ENCODE results near the gene ENGASE.
A peak's percentile ranks its signal among the peaks of the same experiment; 100 is the strongest.

The ENGASE gene

DNA sequence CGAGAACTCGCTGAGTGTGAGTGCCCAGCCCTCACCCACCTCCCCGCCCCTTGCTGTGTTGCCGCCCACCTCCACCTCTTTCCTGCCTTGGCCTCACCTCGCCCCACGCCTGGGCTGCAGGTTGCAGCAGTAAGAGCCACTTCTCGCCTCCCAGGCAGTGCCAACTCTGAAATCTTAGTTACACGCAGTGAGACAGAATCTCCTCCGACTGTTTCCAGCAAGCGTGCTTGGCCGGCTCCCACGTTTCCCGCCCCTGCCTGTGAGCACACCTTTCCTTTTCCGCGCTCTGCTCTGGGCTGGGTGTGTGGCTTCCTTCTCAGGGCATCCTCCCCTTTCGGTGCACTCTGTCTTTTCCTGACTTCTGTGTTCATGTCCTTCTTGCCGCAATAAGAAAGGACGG lies 5.7 kb downstream of the ENGASE start:
- DNase-seq (ENCODE audit: low spot score): no peak
- in situ Hi-C loops (cut with MboI; ENCODE audit: low sequenced_read_pairs, unreplicated experiment): loop anchor here (10.0 kb wide), 1 partner anchor 314 kb away; no protein-coding TSS in a partner anchor
- TF ChIP-seq, protein P1, sequence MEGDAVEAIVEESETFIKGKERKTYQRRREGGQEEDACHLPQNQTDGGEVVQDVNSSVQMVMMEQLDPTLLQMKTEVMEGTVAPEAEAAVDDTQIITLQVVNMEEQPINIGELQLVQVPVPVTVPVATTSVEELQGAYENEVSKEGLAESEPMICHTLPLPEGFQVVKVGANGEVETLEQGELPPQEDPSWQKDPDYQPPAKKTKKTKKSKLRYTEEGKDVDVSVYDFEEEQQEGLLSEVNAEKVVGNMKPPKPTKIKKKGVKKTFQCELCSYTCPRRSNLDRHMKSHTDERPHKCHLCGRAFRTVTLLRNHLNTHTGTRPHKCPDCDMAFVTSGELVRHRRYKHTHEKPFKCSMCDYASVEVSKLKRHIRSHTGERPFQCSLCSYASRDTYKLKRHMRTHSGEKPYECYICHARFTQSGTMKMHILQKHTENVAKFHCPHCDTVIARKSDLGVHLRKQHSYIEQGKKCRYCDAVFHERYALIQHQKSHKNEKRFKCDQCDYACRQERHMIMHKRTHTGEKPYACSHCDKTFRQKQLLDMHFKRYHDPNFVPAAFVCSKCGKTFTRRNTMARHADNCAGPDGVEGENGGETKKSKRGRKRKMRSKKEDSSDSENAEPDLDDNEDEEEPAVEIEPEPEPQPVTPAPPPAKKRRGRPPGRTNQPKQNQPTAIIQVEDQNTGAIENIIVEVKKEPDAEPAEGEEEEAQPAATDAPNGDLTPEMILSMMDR (IDR thresholded peaks at IDR 0.05; ENCODE audit: borderline replicate concordance, control extremely low read depth, extremely low read depth, insufficient read depth, missing control alignments): no peak

DNA sequence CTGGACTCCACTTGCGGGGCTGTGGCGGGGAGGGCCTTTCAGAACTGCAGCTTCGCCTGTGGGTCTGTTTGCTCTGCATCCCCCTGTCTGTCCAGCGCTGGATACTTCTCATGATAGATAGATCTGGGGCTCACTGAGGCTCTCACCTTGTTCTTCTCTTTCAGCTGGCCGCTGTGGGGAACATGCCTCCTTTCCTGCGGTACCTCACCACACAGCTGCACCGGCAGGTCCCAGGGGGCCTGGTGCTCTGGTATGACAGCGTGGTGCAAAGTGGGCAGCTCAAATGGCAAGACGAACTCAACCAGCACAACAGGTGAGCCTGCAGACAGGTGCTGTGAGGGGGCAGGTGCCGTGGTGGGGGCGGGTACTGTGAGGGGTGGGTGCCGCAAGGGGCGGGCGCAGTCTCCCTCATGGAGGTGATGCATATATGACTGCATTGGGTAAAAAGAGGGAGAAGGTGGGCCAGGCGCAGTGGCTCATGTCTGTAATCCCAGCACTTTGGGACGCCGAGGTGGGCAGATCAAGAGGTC lies 6.2 kb downstream of the ENGASE start:
- no peak for DNase-seq (ENCODE audit: low spot score)
- in situ Hi-C loops (cut with MboI; ENCODE audit: low sequenced_read_pairs, unreplicated experiment): loop anchor here (10.0 kb wide), 1 partner anchor 314 kb away; no protein-coding TSS in a partner anchor
- TF ChIP-seq, protein P1 (IDR thresholded peaks at IDR 0.05; ENCODE audit: borderline replicate concordance, control extremely low read depth, extremely low read depth, insufficient read depth, missing control alignments): no peak

DNA sequence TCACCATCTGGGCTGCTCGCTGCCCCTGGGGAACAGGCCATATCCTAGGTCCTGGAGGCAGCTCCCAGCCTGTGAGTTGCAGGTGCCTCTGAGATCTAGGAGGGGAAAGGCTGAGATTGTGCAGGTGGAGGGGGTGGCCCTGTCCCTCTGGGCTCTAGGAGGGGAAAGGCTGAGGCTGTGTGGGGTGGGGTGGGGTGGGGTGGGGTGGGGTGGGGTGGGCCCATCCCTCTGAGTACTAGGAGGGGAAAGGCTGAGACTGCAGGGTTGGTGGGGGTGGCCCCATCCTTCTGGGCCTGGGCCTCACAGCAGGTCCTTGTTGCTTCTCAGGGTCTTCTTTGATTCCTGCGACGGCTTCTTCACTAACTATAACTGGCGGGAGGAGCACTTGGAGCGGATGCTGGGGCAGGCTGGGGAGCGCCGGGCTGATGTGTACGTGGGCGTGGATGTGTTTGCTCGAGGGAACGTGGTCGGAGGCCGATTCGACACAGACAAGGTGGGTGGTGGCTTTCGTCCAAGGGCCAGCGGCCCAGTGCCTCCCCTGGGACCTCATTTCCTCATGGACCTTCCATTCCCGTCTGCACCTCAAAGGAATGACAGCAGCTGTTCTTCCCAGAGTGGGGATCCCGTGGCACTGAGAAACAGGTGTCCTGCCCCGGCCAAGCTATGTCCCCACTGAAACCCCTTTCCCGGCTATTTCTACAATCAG lies 7.1 kb downstream of the ENGASE start:
- in situ Hi-C loops (cut with MboI; ENCODE audit: low sequenced_read_pairs, unreplicated experiment): loop anchor here (10.0 kb wide), 1 partner anchor 313 kb away; no protein-coding TSS in a partner anchor
- TF ChIP-seq, protein P1 (IDR thresholded peaks at IDR 0.05; ENCODE audit: borderline replicate concordance, control extremely low read depth, extremely low read depth, insufficient read depth, missing control alignments): no peak
- DNase-seq (ENCODE audit: low spot score): no peak

DNA sequence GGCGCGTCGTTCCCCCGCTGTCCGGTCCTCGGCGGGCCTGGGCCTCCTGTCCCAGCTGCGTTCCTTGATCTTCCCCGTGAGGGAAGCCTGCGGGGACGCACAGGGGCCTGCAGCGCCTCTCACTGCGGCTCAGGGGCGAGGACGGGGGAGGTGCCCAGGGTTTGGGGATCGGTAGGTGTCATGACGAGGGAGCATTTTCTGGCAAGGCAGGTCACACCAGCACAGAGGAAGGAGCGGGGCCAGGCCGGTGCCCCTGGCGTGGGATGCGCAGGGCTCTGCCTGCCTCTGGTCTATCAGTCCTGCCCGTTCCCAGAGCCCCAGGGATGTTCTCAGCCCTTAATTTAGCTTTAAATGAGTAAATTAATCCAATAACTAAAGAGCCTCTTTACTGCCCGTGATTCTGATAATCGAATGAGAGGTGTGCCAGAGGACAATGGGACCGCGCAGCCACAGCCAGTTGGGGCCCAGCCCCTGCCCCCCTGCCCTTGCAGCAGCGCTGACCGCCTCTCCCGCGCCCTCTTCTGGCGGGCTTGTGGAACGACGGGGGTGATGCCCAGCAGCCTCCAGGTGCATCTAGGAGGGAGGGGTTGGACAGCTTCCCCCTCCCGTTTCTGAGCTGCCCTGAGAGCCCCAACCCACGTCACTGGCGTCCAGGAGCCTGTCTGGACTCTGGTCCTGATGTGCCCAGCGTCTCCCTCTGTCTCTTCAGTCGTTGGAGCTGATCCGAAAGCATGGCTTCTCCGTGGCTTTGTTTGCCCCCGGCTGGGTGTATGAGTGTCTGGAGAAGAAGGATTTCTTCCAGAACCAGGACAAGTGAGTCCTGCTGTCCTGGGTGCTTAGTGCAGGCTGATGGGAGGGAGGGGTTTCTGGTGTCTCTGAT lies 7.9 kb downstream of the ENGASE start:
- DNase-seq (ENCODE audit: low spot score): peak; percentile 84
- in situ Hi-C loops (cut with MboI; ENCODE audit: low sequenced_read_pairs, unreplicated experiment): loop anchor here (10.0 kb wide), 1 partner anchor 312 kb away; no protein-coding TSS in a partner anchor
- TF ChIP-seq, protein P1 (IDR thresholded peaks at IDR 0.05; ENCODE audit: borderline replicate concordance, control extremely low read depth, extremely low read depth, insufficient read depth, missing control alignments): peak; percentile 87

DNA sequence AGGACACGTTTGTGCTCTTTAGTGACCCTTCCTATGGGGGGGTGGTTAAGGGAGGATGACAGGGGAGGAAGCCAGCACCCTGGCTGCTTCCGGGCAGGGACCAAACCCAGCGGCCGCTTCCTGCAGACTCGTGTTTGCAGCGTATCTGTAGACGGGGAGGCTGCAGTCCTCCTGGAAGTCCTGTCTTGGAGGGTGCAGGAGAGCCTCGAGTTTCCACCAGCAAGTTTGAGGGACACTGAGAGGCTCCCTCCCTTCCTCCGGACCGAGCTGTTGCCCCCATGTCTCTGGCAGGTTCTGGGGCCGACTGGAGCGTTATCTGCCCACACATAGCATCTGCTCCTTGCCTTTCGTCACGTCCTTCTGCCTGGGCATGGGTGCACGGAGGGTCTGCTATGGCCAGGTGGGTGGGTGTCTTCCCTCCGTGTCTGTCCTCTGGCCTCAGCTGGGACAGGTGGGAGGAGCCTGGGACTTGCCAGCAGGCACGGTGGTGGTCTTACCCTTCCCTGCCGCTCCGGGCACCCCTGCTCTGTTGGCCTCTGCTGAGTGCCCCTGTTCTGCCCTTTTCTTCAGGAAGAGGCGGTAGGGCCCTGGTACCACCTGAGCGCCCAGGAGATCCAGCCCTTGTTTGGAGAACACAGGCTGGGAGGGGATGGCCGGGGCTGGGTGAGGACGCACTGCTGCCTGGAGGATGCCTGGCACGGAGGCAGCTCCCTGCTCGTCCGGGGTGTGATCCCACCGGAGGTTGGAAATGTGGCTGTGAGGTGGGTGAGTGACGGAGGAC lies 8.8 kb downstream of the ENGASE start:
- in situ Hi-C loops (cut with MboI; ENCODE audit: low sequenced_read_pairs, unreplicated experiment): loop anchor here (10.0 kb wide), 1 partner anchor 311 kb away; no protein-coding TSS in a partner anchor
- no peak for DNase-seq (ENCODE audit: low spot score)
- TF ChIP-seq, protein P1 (IDR thresholded peaks at IDR 0.05; ENCODE audit: borderline replicate concordance, control extremely low read depth, extremely low read depth, insufficient read depth, missing control alignments): no peak

Data from GM13976 (cell line).